ENCODE results near the gene EEF1A2.

Gene EEF1A2

GRCh38 chr20:63545814-63546213 lies 46.9 kb upstream of the EEF1A2 start:
- Histone ChIP-seq H3K4me3 (ENCODE audit: low read depth, low read length) (no peak overlapping the region), H3K27ac (no peak overlapping the region), H3K36me3 (replicated peaks) (no peaks in the 10 kb centered on the region), H3K27me3 (replicated peaks) (peaks cover 18% of the 10 kb centered on the region)
- in situ Hi-C loops (cut with HindIII; ENCODE audit: low pct_ligation_motif_present, low sequenced_read_pairs) = no loop called here
- no peak for TF ChIP-seq CTCF (IDR thresholded peaks at IDR 0.05; ENCODE audit: low read depth, low read length, missing control alignments)
- no peak for DNase-seq

- in situ Hi-C loops (cut with HindIII; ENCODE audit: low pct_ligation_motif_present, low sequenced_read_pairs) = no loop called here
- DNase-seq = no peak
- no peak for TF ChIP-seq CTCF (IDR thresholded peaks at IDR 0.05; ENCODE audit: low read depth, low read length, missing control alignments)
- Histone ChIP-seq H3K27ac (no peak overlapping the region), H3K27me3 (replicated peaks) (peaks cover 18% of the 10 kb centered on the region), H3K4me3 (ENCODE audit: low read depth, low read length) (no peak overlapping the region), H3K36me3 (replicated peaks) (no peaks in the 10 kb centered on the region)
Observed at GRCh38 chr20:63544958-63545516, 46.2 kb upstream of the EEF1A2 start.

GRCh38 chr20:63544241-63544957 lies 45.5 kb upstream of the EEF1A2 start:
- H3K4me3 ChIP-seq (ENCODE audit: low read depth, low read length) = no peak overlapping the region
- in situ Hi-C loops (cut with HindIII; ENCODE audit: low pct_ligation_motif_present, low sequenced_read_pairs) = no loop called here
- DNase-seq = no peak
- H3K36me3 ChIP-seq (replicated peaks) = no peaks in the 10 kb centered on the region
- TF ChIP-seq CTCF (IDR thresholded peaks at IDR 0.05; ENCODE audit: low read depth, low read length, missing control alignments) = no peak
- H3K27me3 ChIP-seq (replicated peaks) = peaks cover 16% of the 10 kb centered on the region
- H3K27ac ChIP-seq = no peak overlapping the region

- Histone ChIP-seq H3K4me3 (ENCODE audit: low read depth, low read length) (no peak overlapping the region), H3K36me3 (replicated peaks) (no peaks in the 10 kb centered on the region), H3K27me3 (replicated peaks) (peaks cover 14% of the 10 kb centered on the region), H3K27ac (no peak overlapping the region)
- in situ Hi-C loops (cut with HindIII; ENCODE audit: low pct_ligation_motif_present, low sequenced_read_pairs) = no loop called here
- TF ChIP-seq CTCF (IDR thresholded peaks at IDR 0.05; ENCODE audit: low read depth, low read length, missing control alignments) = no peak
- no peak for DNase-seq
Observed at GRCh38 chr20:63543733-63544132, 44.9 kb upstream of the EEF1A2 start.

GRCh38 chr20:63543131-63543530 lies 44.2 kb upstream of the EEF1A2 start:
- no peak overlapping the region for H3K4me3 ChIP-seq (ENCODE audit: low read depth, low read length)
- H3K27me3 ChIP-seq (replicated peaks) = peaks cover 10% of the 10 kb centered on the region
- no peak overlapping the region for H3K27ac ChIP-seq
- in situ Hi-C loops (cut with HindIII; ENCODE audit: low pct_ligation_motif_present, low sequenced_read_pairs) = no loop called here
- H3K36me3 ChIP-seq (replicated peaks) = no peaks in the 10 kb centered on the region
- DNase-seq = no peak
- no peak for TF ChIP-seq CTCF (IDR thresholded peaks at IDR 0.05; ENCODE audit: low read depth, low read length, missing control alignments)

- peaks cover 7% of the 10 kb centered on the region for H3K27me3 ChIP-seq (replicated peaks)
- DNase-seq = no peak
- TF ChIP-seq CTCF (IDR thresholded peaks at IDR 0.05; ENCODE audit: low read depth, low read length, missing control alignments) = no peak
- in situ Hi-C loops (cut with HindIII; ENCODE audit: low pct_ligation_motif_present, low sequenced_read_pairs) = no loop called here
- H3K36me3 ChIP-seq (replicated peaks) = no peaks in the 10 kb centered on the region
- no peak overlapping the region for H3K4me3 ChIP-seq (ENCODE audit: low read depth, low read length)
- no peak overlapping the region for H3K27ac ChIP-seq
Observed at GRCh38 chr20:63542696-63543095, 43.8 kb upstream of the EEF1A2 start.

Data from brain microvascular endothelial cell (primary cell).